DMS153 treated with DMSO at 0.1 percent for 48 hours (cell line): Measurements from ENCODE around the gene PAWR.
"Not testable (repeated sequence)": the region's sequence is repeated elsewhere in the genome, so short reads cannot be mapped to it uniquely, and the experiment has no call there.

Experiments
- DNase-seq: peaks from one replicate; lab custom pipeline; 2025; ENCODE audit not compliant: unreplicated experiment; lab: John Stamatoyannopoulos, UW

The PAWR gene

GRCh38 chr12:79650440-79650839 is 40.3 kb downstream of the PAWR start:
- no peak for DNase-seq

- no peak for DNase-seq
These were observed 41.9 kb downstream of the PAWR start for GRCh38 chr12:79648881-79649280.

GRCh38 chr12:79646843-79647242 is 43.9 kb downstream of the PAWR start:
- DNase-seq = not testable (repeated sequence)

- DNase-seq = no peak
These were observed 45.5 kb downstream of the PAWR start for GRCh38 chr12:79645235-79645630.

- no peak for DNase-seq
These were observed 46.2 kb downstream of the PAWR start for GRCh38 chr12:79644274-79645234.

- DNase-seq = no peak
These were observed 46.9 kb downstream of the PAWR start for GRCh38 chr12:79643821-79644220.

- no peak for DNase-seq
These were observed 52.3 kb downstream of the PAWR start for GRCh38 chr12:79638490-79638889.

GRCh38 chr12:79637093-79637492 is 53.7 kb downstream of the PAWR start:
- no peak for DNase-seq

- no peak for DNase-seq
These were observed 55.1 kb downstream of the PAWR start for GRCh38 chr12:79635676-79636075.

- no peak for DNase-seq
These were observed 55.8 kb downstream of the PAWR start for GRCh38 chr12:79634957-79635471.

GRCh38 chr12:79629561-79629960 is 61.2 kb downstream of the PAWR start:
- DNase-seq = no peak

GRCh38 chr12:79626735-79627134 is 64.0 kb downstream of the PAWR start:
- not testable (repeated sequence) for DNase-seq

GRCh38 chr12:79624378-79624777 is 66.4 kb downstream of the PAWR start:
- DNase-seq = no peak

- no peak for DNase-seq
These were observed 70.7 kb downstream of the PAWR start for GRCh38 chr12:79619872-79620562.

GRCh38 chr12:79618848-79619404 is 71.8 kb downstream of the PAWR start:
- DNase-seq = no peak

GRCh38 chr12:79617696-79618095 is 73.1 kb downstream of the PAWR start:
- no peak for DNase-seq

GRCh38 chr12:79615596-79616560 is 74.9 kb downstream of the PAWR start:
- DNase-seq = no peak

- DNase-seq = no peak
These were observed 76.0 kb downstream of the PAWR start for GRCh38 chr12:79614730-79615129.

- DNase-seq = no peak
These were observed 88.9 kb downstream of the PAWR start for GRCh38 chr12:79601908-79602307.

- no peak for DNase-seq
These were observed 92.9 kb downstream of the PAWR start for GRCh38 chr12:79597910-79598309.
